Endothelial cell of umbilical vein (primary cell): Measurements from ENCODE around the gene ROBO2. TPM values are rescaled to one million over a fixed set of nuclear protein-coding genes. Genes with fewer than 3 reads are reported as not detected.

ENCODE experiments used
- BruUV-seq: library from RNA; stranded (reverse); fragments of 400-500 nt; replicated peaks from 2 replicates; lab custom pipeline; 2021; lab: Mats Ljungman, UMichigan
- CTCF ChIA-PET: fragments of 300-600, 350-600 bp; sonication (Branson Sonifier 250); formaldehyde crosslinking; loops from one replicate; lab custom pipeline; 2021; ENCODE audit warnings: antibody characterized with exemption, inconsistent platforms; lab: Charles Lee
- POLR2A ChIA-PET: fragments of 300-600, 350-600 bp; sonication (Branson Sonifier 250); formaldehyde crosslinking; loops from one replicate; lab custom pipeline; 2021; ENCODE audit warnings: antibody characterized with exemption, inconsistent platforms; lab: Charles Lee
- DNase-seq: peaks from one replicate; pipeline ENCODE4 v3.0.0-alpha.2; 2011; ENCODE audit warnings: low read depth, low spot score
- FAIRE-seq: peaks from 2 replicates; lab custom pipeline; 2011; peaks lifted over from hg19 to GRCh38; lab: Jason Lieb, UNC
- H2AFZ ChIP-seq: 2 replicates; pipeline ENCODE4 v1.6.0; 2012; ENCODE audit warnings: low read depth, low read length, control low read depth, inconsistent platforms
- H3K27ac ChIP-seq: 2 replicates; pipeline ENCODE4 v1.5.1; 2011; ENCODE audit warnings: low read depth, mild to moderate bottlenecking, control low read depth, low read length, moderate library complexity; ENCODE audit not compliant: insufficient read depth
- H3K27me3 ChIP-seq, 2 experiments: 2 replicates each; pipeline versions ENCODE4 v1.6.0 to v1.6.1; 2011; ENCODE audit warnings: low read length in 2 of 2, mixed read lengths in 1 of 2; ENCODE audit not compliant: control insufficient read depth in 2 of 2, insufficient read depth in 2 of 2
- H3K36me3 ChIP-seq, 2 experiments: 2 replicates in 1 of 2; 3 replicates in 1 of 2; pipeline ENCODE4 v1.5.1; 2011; ENCODE audit warnings: low read length in 2 of 2, mild to moderate bottlenecking in 1 of 2, moderate library complexity in 1 of 2; ENCODE audit not compliant: control insufficient read depth in 2 of 2, insufficient read depth in 2 of 2; ENCODE audit errors: extremely low read depth in 1 of 2
- H3K4me1 ChIP-seq: 3 replicates; pipeline ENCODE4 v1.5.1; 2011; ENCODE audit warnings: mild to moderate bottlenecking, low read length; ENCODE audit not compliant: control insufficient read depth, insufficient read depth; ENCODE audit errors: extremely low read depth
- H3K4me2 ChIP-seq: 2 replicates; pipeline ENCODE4 v1.6.1; 2011; ENCODE audit warnings: low read length, control low read depth, mixed read lengths; ENCODE audit not compliant: insufficient read depth
- H3K4me3 ChIP-seq, 3 experiments: fragments of 200-600 bp in 1 of 3; sonication (generic), shearing (Covaris generic) in 1 of 3; replicated peaks in 1 of 3; 2 replicates each; pipeline ENCODE4 v1.5.1; 2011 to 2016; ENCODE audit warnings: control low read depth in 3 of 3, low read length in 3 of 3, mild to moderate bottlenecking in 2 of 3, inconsistent platforms in 1 of 3, low read depth in 1 of 3, moderate library complexity in 1 of 3; ENCODE audit not compliant: insufficient read depth in 1 of 3
- H3K79me2 ChIP-seq: 2 replicates; pipeline ENCODE4 v1.6.0; 2012; ENCODE audit warnings: low read length, inconsistent platforms; ENCODE audit not compliant: control insufficient read depth, insufficient read depth
- H3K9ac ChIP-seq: replicated peaks from 2 replicates; pipeline ENCODE3; 2011; ENCODE audit warnings: low read length, control low read depth; ENCODE audit not compliant: insufficient read depth; ENCODE audit errors: extremely low read depth
- H3K9me1 ChIP-seq: replicated peaks from 3 replicates; pipeline ENCODE4 v1.6.0; 2011; ENCODE audit warnings: mild to moderate bottlenecking, low read length; ENCODE audit not compliant: control insufficient read depth, insufficient read depth; ENCODE audit errors: extremely low read depth
- H3K9me3 ChIP-seq: replicated peaks from 2 replicates; pipeline ENCODE4 v1.5.1; 2012; ENCODE audit warnings: low read length, inconsistent platforms; ENCODE audit not compliant: control insufficient read depth, insufficient read depth
- H4K20me1 ChIP-seq: replicated peaks from 2 replicates; pipeline ENCODE3; 2011; ENCODE audit warnings: mild to moderate bottlenecking, low read length; ENCODE audit not compliant: control insufficient read depth, insufficient read depth; ENCODE audit errors: extremely low read depth
- EZH2 ChIP-seq: IDR thresholded peaks from 2 replicates; pipeline ENCODE4 v1.6.1; 2012; ENCODE audit warnings: borderline replicate concordance, low read depth, mild to moderate bottlenecking, moderate library complexity, low read length, inconsistent platforms; ENCODE audit not compliant: severe bottlenecking
- FOS ChIP-seq: IDR thresholded peaks from 2 replicates; pipeline ENCODE4 v1.6.1; 2011; ENCODE audit warnings: mild to moderate bottlenecking, low read length, moderate library complexity, borderline replicate concordance; ENCODE audit not compliant: insufficient read depth
- GATA2 ChIP-seq: IDR thresholded peaks from 2 replicates; pipeline ENCODE4 v1.7.0; 2011; ENCODE audit warnings: low read depth, mild to moderate bottlenecking, moderate library complexity, mixed read lengths, low read length; ENCODE audit not compliant: insufficient read length, insufficient read depth
- JUN ChIP-seq: IDR thresholded peaks from 2 replicates; pipeline ENCODE4 v1.6.1; 2011; ENCODE audit warnings: borderline replicate concordance, low read depth; ENCODE audit not compliant: insufficient read length, insufficient read depth
- MYC ChIP-seq: IDR thresholded peaks from one replicate; pipeline ENCODE4 v1.6.1; 2011; ENCODE audit warnings: mild to moderate bottlenecking, low read depth, low read length
- POLR2A ChIP-seq: IDR thresholded peaks from 2 replicates; pipeline ENCODE4 v1.6.1; 2012; ENCODE audit warnings: low read depth, mild to moderate bottlenecking, control low read depth, low read length
- POLR2AphosphoS5 ChIP-seq: IDR thresholded peaks from 2 replicates; pipeline ENCODE4 v1.6.1; 2012; ENCODE audit warnings: low read depth, mild to moderate bottlenecking, control low read depth, low read length, moderate library complexity; ENCODE audit not compliant: insufficient read depth
- dilution Hi-C: fragments of 300-500 bp; cut with MboI; formaldehyde crosslinking; loops from one replicate; pipeline ENCODE4 v1.15.0; 2019; ENCODE audit warnings: low sequenced_read_pairs; ENCODE audit not compliant: extremely low pct_ligation_motif_present
- intact Hi-C: fragments of 100-400 bp; cut with micrococcal nuclease; formaldehyde crosslinking; loops from one replicate; pipeline ENCODE4 v1.10.0; 2022
- polyA plus RNA-seq, 4 experiments: library from polyadenylated mRNA; depleted of rRNA in 3 of 4; stranded (reverse) in 3 of 4; unstranded in 1 of 4; fragments of >200 nt; gene quantifications; 2 replicates each; pipeline versions ENCODE4 v1.2.1 to v1.2.3, GENCODE V29; 2011 to 2012; ENCODE audit warnings: missing spikeins in 1 of 4
- total RNA-seq: library from RNA; stranded (reverse); gene quantifications from 2 replicates; pipeline ENCODE4 v1.2.3, GENCODE V29; 2021
- TF ChIP-seq, protein P1 (sequence below): IDR thresholded peaks from 2 replicates; pipeline ENCODE4 v1.6.1; 2011; ENCODE audit not compliant: insufficient read depth, insufficient read length
- TF ChIP-seq, protein P2 (sequence below), 2 donors: IDR thresholded peaks; 1 replicate in 1 of 2; 2 replicates in 1 of 2; pipeline ENCODE4 v1.5.1; 2011; ENCODE audit warnings: low read length in 2 of 2, mild to moderate bottlenecking in 2 of 2, moderate library complexity in 2 of 2, control low read depth in 1 of 2, inconsistent platforms in 1 of 2, low read depth in 1 of 2; ENCODE audit not compliant: insufficient read depth in 1 of 2; ENCODE audit errors: extremely low read depth in 1 of 2

The ROBO2 gene
- total and polyA plus RNA-seq, 2 donors (not counting 3 experiments of a cell fraction or from before 2014, with no cell fraction given): not detected

DNA sequence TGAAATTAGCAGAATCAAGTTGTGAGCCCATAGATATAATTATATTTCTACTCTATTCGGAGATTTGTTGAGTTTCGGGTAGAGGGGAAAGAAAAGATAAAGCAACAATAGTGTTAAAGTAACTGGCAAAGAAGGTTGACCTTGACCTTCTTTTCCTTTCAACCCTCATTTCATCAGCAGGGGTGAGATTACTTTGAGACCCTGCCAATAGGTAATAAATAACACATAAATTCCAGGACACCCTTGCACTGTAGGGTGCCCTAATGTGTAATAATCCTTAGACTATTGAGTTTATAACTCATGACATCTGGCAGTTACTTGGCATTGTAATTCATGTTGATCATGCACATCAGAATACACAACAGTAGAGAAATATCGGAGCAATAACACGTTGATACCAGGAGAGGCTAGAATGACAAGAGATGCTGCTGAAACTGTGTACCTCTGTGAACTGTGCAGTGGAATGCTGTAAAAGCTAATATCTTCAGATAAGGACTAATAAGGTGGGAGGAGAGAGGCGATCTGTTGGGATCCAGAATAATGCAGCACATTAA, 426.7 kb downstream of the ROBO2 start:
- Histone ChIP-seq H2AFZ (no peak overlapping the region), H3K9me1 (no peaks in the 10 kb centered on the region), H4K20me1 (no peaks in the 10 kb centered on the region), H3K4me1 (no peaks in the 10 kb centered on the region), H3K4me2 (no peak overlapping the region), H3K79me2 (no peaks in the 10 kb centered on the region), H3K27me3 (no peaks in the 10 kb centered on the region), H3K9ac (no peak overlapping the region), H3K9me3 (no peaks in the 10 kb centered on the region), H3K27ac (no peak overlapping the region), H3K36me3 (no peaks in the 10 kb centered on the region), H3K4me3 (no peak overlapping the region)
- TF ChIP-seq, protein P1, sequence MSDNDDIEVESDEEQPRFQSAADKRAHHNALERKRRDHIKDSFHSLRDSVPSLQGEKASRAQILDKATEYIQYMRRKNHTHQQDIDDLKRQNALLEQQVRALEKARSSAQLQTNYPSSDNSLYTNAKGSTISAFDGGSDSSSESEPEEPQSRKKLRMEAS: no peak
- no peak for TF ChIP-seq MYC
- no peak for TF ChIP-seq JUN
- no peak for TF ChIP-seq FOS
- TF ChIP-seq EZH2: no peak
- no peak for TF ChIP-seq POLR2AphosphoS5
- no peak for TF ChIP-seq POLR2A
- no peak for TF ChIP-seq GATA2
- TF ChIP-seq, protein P2, sequence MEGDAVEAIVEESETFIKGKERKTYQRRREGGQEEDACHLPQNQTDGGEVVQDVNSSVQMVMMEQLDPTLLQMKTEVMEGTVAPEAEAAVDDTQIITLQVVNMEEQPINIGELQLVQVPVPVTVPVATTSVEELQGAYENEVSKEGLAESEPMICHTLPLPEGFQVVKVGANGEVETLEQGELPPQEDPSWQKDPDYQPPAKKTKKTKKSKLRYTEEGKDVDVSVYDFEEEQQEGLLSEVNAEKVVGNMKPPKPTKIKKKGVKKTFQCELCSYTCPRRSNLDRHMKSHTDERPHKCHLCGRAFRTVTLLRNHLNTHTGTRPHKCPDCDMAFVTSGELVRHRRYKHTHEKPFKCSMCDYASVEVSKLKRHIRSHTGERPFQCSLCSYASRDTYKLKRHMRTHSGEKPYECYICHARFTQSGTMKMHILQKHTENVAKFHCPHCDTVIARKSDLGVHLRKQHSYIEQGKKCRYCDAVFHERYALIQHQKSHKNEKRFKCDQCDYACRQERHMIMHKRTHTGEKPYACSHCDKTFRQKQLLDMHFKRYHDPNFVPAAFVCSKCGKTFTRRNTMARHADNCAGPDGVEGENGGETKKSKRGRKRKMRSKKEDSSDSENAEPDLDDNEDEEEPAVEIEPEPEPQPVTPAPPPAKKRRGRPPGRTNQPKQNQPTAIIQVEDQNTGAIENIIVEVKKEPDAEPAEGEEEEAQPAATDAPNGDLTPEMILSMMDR (IDR thresholded peaks at IDR 0.05; ENCODE audit: extremely low read depth in 1 of 2, insufficient read depth in 1 of 2, low read depth in 1 of 2, low read length in 2 of 2): no peak
- DNase-seq (no peak), FAIRE-seq (no peak)
- POLR2A ChIA-PET: no interaction called here
- CTCF ChIA-PET: no interaction called here
- dilution Hi-C loops (no loop called here), intact Hi-C loops (no loop called here)
- BruUV-seq: no TSS peak
